ENCODE data around the gene HOXB3.

HOXB3 gene

GRCh38 chr17:48600244-48601098 is 10.4 kb upstream of the HOXB3 start:
- Mint-ChIP-seq H3K27me3 (peaks cover 52% of the 10 kb centered on the region), H3K36me3 (no peaks in the 10 kb centered on the region), H3K27ac (no peak overlapping the region), H3K9me3 (no peaks in the 10 kb centered on the region), H3K4me1 (peaks cover 26% of the 10 kb centered on the region), H3K4me3 (no peak overlapping the region)
- ATAC-seq (ENCODE audit: low read depth): no peak
- DNase-seq (ENCODE audit: low spot score in 2 of 2): no peak

GRCh38 chr17:48599354-48599753 is 9.3 kb upstream of the HOXB3 start:
- DNase-seq (ENCODE audit: low spot score in 2 of 2): no peak
- H3K4me3 Mint-ChIP-seq: no peak overlapping the region
- H3K36me3 Mint-ChIP-seq: no peaks in the 10 kb centered on the region
- peaks cover 23% of the 10 kb centered on the region for H3K4me1 Mint-ChIP-seq
- no peak overlapping the region for H3K27ac Mint-ChIP-seq
- peaks cover 51% of the 10 kb centered on the region for H3K27me3 Mint-ChIP-seq
- no peak for ATAC-seq (ENCODE audit: low read depth)
- no peaks in the 10 kb centered on the region for H3K9me3 Mint-ChIP-seq

GRCh38 chr17:48598736-48599135 is 8.7 kb upstream of the HOXB3 start:
- DNase-seq (ENCODE audit: low spot score in 2 of 2): no peak
- H3K4me3 Mint-ChIP-seq: no peak overlapping the region
- H3K36me3 Mint-ChIP-seq: no peaks in the 10 kb centered on the region
- ATAC-seq (ENCODE audit: low read depth): no peak
- no peaks in the 10 kb centered on the region for H3K9me3 Mint-ChIP-seq
- peaks cover 25% of the 10 kb centered on the region for H3K4me1 Mint-ChIP-seq
- H3K27ac Mint-ChIP-seq: no peak overlapping the region
- peaks cover 52% of the 10 kb centered on the region for H3K27me3 Mint-ChIP-seq

GRCh38 chr17:48597778-48598631 is 8.0 kb upstream of the HOXB3 start:
- ATAC-seq (ENCODE audit: low read depth) (peak; percentile 39), DNase-seq (ENCODE audit: low spot score in 2 of 2) (peak; percentile 42 to 68)
- Mint-ChIP-seq H3K4me3 (peak overlapping the region; percentile 84), H3K27me3 (peaks cover 48% of the 10 kb centered on the region), H3K36me3 (no peaks in the 10 kb centered on the region), H3K4me1 (peaks cover 26% of the 10 kb centered on the region), H3K9me3 (no peaks in the 10 kb centered on the region), H3K27ac (peak overlapping the region; percentile 73)

- Mint-ChIP-seq H3K27ac (peak overlapping the region; percentile 73), H3K4me1 (peaks cover 26% of the 10 kb centered on the region), H3K9me3 (no peaks in the 10 kb centered on the region), H3K4me3 (peak overlapping the region; percentile 84), H3K27me3 (peaks cover 50% of the 10 kb centered on the region), H3K36me3 (no peaks in the 10 kb centered on the region)
- ATAC-seq (ENCODE audit: low read depth) (no peak), DNase-seq (ENCODE audit: low spot score in 2 of 2) (no peak)
These were observed 7.4 kb upstream of the HOXB3 start for GRCh38 chr17:48597528-48597777.

- no peaks in the 10 kb centered on the region for H3K36me3 Mint-ChIP-seq
- no peak for ATAC-seq (ENCODE audit: low read depth)
- peaks cover 25% of the 10 kb centered on the region for H3K4me1 Mint-ChIP-seq
- DNase-seq (ENCODE audit: low spot score in 2 of 2): no peak
- H3K9me3 Mint-ChIP-seq: no peaks in the 10 kb centered on the region
- peak overlapping the region; percentile 73 for H3K27ac Mint-ChIP-seq
- H3K4me3 Mint-ChIP-seq: peak overlapping the region; percentile 84
- peaks cover 51% of the 10 kb centered on the region for H3K27me3 Mint-ChIP-seq
These were observed 6.9 kb upstream of the HOXB3 start for GRCh38 chr17:48596735-48597527.

- Mint-ChIP-seq H3K27me3 (peaks cover 56% of the 10 kb centered on the region), H3K27ac (peak overlapping the region; percentile 73), H3K4me3 (peak overlapping the region; percentile 67), H3K36me3 (no peaks in the 10 kb centered on the region), H3K9me3 (no peaks in the 10 kb centered on the region), H3K4me1 (peaks cover 25% of the 10 kb centered on the region)
- ATAC-seq (ENCODE audit: low read depth) (no peak), DNase-seq (ENCODE audit: low spot score in 2 of 2) (no peak)
These were observed 6.1 kb upstream of the HOXB3 start for GRCh38 chr17:48596000-48596734.

- Mint-ChIP-seq H3K9me3 (no peaks in the 10 kb centered on the region), H3K36me3 (no peaks in the 10 kb centered on the region), H3K4me1 (peaks cover 25% of the 10 kb centered on the region), H3K27ac (peak overlapping the region; percentile 47), H3K27me3 (peaks cover 53% of the 10 kb centered on the region), H3K4me3 (no peak overlapping the region)
- DNase-seq (ENCODE audit: low spot score in 2 of 2) (no peak), ATAC-seq (ENCODE audit: low read depth) (no peak)
These were observed 5.4 kb upstream of the HOXB3 start for GRCh38 chr17:48595278-48595999.

GRCh38 chr17:48594538-48595277 is 4.7 kb upstream of the HOXB3 start:
- no peaks in the 10 kb centered on the region for H3K36me3 Mint-ChIP-seq
- no peaks in the 10 kb centered on the region for H3K9me3 Mint-ChIP-seq
- no peak for ATAC-seq (ENCODE audit: low read depth)
- H3K4me3 Mint-ChIP-seq: no peak overlapping the region
- H3K27me3 Mint-ChIP-seq: peaks cover 54% of the 10 kb centered on the region
- H3K27ac Mint-ChIP-seq: no peak overlapping the region
- peaks cover 25% of the 10 kb centered on the region for H3K4me1 Mint-ChIP-seq
- no peak for DNase-seq (ENCODE audit: low spot score in 2 of 2)

GRCh38 chr17:48593840-48594537 is 3.9 kb upstream of the HOXB3 start:
- Mint-ChIP-seq H3K4me1 (peaks cover 25% of the 10 kb centered on the region), H3K4me3 (peak overlapping the region; percentile 58), H3K9me3 (no peaks in the 10 kb centered on the region), H3K36me3 (no peaks in the 10 kb centered on the region), H3K27ac (peak overlapping the region; percentile 8), H3K27me3 (peaks cover 50% of the 10 kb centered on the region)
- ATAC-seq (ENCODE audit: low read depth) (peak; percentile 57), DNase-seq (ENCODE audit: low spot score in 2 of 2) (peak; percentile 81 to 86)

- no peaks in the 10 kb centered on the region for H3K36me3 Mint-ChIP-seq
- H3K4me1 Mint-ChIP-seq: peaks cover 25% of the 10 kb centered on the region
- H3K27me3 Mint-ChIP-seq: peaks cover 54% of the 10 kb centered on the region
- peak within 1 kb of the TSS; percentile 58 for H3K4me3 Mint-ChIP-seq
- DNase-seq (ENCODE audit: low spot score in 2 of 2) (no peak), ATAC-seq (ENCODE audit: low read depth) (peak; percentile 16)
- peak within 1 kb of the TSS; percentile 64 for H3K27ac Mint-ChIP-seq
- no peaks in the 10 kb centered on the region for H3K9me3 Mint-ChIP-seq
These were observed 3.2 kb upstream of the HOXB3 start, which contains the start of gene HOXB5 for GRCh38 chr17:48593126-48593829. TSS of gene HOXB5 (minus strand) at chr17:48593779. CDS start at chr17:48593682, 97 bp downstream.

Measured in memory B cell (primary cell).